HepG2 (cell line): ENCODE data around the gene ZC3H4. TPM values are rescaled to one million over a fixed set of nuclear protein-coding genes. Genes with fewer than 3 reads are reported as not detected.

Experiments used
- ATAC-seq: fragments of 200-7000 bp; cut with Tn5 transposase; 3 replicates; pipeline ENCODE4 v1.9.1; 2020; ENCODE audit warnings: mild to moderate bottlenecking, moderate library complexity
- BruUV-seq: library from RNA; stranded (reverse); fragments of 400-500 nt; replicated peaks from 2 replicates; lab custom pipeline; 2021; lab: Mats Ljungman, UMichigan
- CTCF ChIA-PET: fragments of 300-600 bp; formaldehyde crosslinking; extraction: SDS; loops from one replicate; lab custom pipeline; 2021; ENCODE audit warnings: low total read pairs, inconsistent platforms, low intra/inter-chr PET ratio; lab: Yijun Ruan, JAX
- POLR2A ChIA-PET: fragments of 350-600 bp; sonication (Branson Sonifier 250); formaldehyde crosslinking; loops from one replicate; lab custom pipeline; 2020; ENCODE audit warnings: antibody characterized with exemption, inconsistent platforms; lab: Yijun Ruan, JAX
- DNase-seq: peaks from one replicate; pipeline ENCODE4 v3.0.0-alpha.2; 2015; ENCODE audit warnings: low spot score
- FAIRE-seq: peaks from 3 replicates; lab custom pipeline; 2011; peaks lifted over from hg19 to GRCh38; lab: Jason Lieb, UNC
- H2AFZ ChIP-seq: one replicate; pipeline ENCODE4 v1.6.1; 2011; ENCODE audit warnings: low read length, inconsistent platforms
- H3K27ac ChIP-seq: fragments of 300-600 bp; 3 replicates; pipeline ENCODE4 v1.8.0; 2011; ENCODE audit warnings: mixed run types, mild to moderate bottlenecking, mixed read lengths, low read length, inconsistent platforms; ENCODE audit not compliant: insufficient read depth; ENCODE audit errors: extremely low read length
- H3K27me3 ChIP-seq, 2 experiments: fragments of 200-600 bp in 1 of 2; 2 replicates in 1 of 2; 3 replicates in 1 of 2; pipeline versions ENCODE4 v1.6.0 to v1.8.0; 2011; ENCODE audit warnings: low read length in 2 of 2, mild to moderate bottlenecking in 2 of 2, moderate library complexity in 2 of 2, inconsistent platforms in 1 of 2; ENCODE audit not compliant: insufficient read depth in 2 of 2, control insufficient read depth in 1 of 2
- H3K36me3 ChIP-seq, 2 experiments: fragments of 200-600 bp in 1 of 2; replicated peaks in 1 of 2; 2 replicates in 1 of 2; 3 replicates in 1 of 2; pipeline versions ENCODE4 v1.5.1 to v1.8.0; 2011; ENCODE audit warnings: low read length in 2 of 2, inconsistent platforms in 1 of 2; ENCODE audit not compliant: insufficient read depth in 2 of 2, control insufficient read depth in 1 of 2
- H3K4me1 ChIP-seq: 2 replicates; pipeline ENCODE4 v1.5.1; 2012; ENCODE audit warnings: low read length, inconsistent platforms; ENCODE audit not compliant: insufficient read depth
- H3K4me2 ChIP-seq: 2 replicates; pipeline ENCODE4 v1.6.0; 2011; ENCODE audit warnings: low read depth, low read length, inconsistent platforms
- H3K4me3 ChIP-seq, 3 experiments: fragments of 200-600 bp in 1 of 3; sonication (generic), shearing (Covaris generic) in 1 of 3; replicated peaks in 1 of 3; 2 replicates each; pipeline ENCODE4 v1.5.1; 2011 to 2016; ENCODE audit warnings: low read length in 3 of 3, inconsistent platforms in 2 of 3, low read depth in 2 of 3, mild to moderate bottlenecking in 2 of 3, control low read depth in 1 of 3, mixed read lengths in 1 of 3; ENCODE audit not compliant: insufficient read depth in 1 of 3
- H3K79me2 ChIP-seq: one replicate; pipeline ENCODE4 v1.6.1; 2011; ENCODE audit warnings: low read length, inconsistent platforms; ENCODE audit not compliant: insufficient read depth
- H3K9ac ChIP-seq: 2 replicates; pipeline ENCODE4 v1.6.0; 2011; ENCODE audit warnings: mild to moderate bottlenecking, low read depth, low read length, inconsistent platforms; ENCODE audit not compliant: insufficient read depth
- H3K9me3 ChIP-seq: 2 replicates; pipeline ENCODE4 v1.5.1; 2012; ENCODE audit warnings: mild to moderate bottlenecking, low read length
- H4K20me1 ChIP-seq: 2 replicates; pipeline ENCODE4 v1.6.0; 2011; ENCODE audit warnings: inconsistent platforms, mild to moderate bottlenecking, low read length, moderate library complexity; ENCODE audit not compliant: insufficient read depth
- ATAD3A ChIP-seq: sonication (generic); formaldehyde crosslinking; IDR thresholded peaks from 2 replicates; pipeline ENCODE4 v1.4.0; 2020; ENCODE audit warnings: missing genetic modification reagents
- DZIP1 ChIP-seq: sonication (generic); formaldehyde crosslinking; IDR thresholded peaks from 2 replicates; pipeline ENCODE4 v1.5.0; 2020; ENCODE audit warnings: mild to moderate bottlenecking, missing genetic modification reagents
- HIVEP1 ChIP-seq: sonication (generic); formaldehyde crosslinking; IDR thresholded peaks from 2 replicates; pipeline ENCODE4 v1.4.0; 2020; ENCODE audit warnings: mild to moderate bottlenecking, missing genetic modification reagents
- LBX2 ChIP-seq: sonication (generic); formaldehyde crosslinking; IDR thresholded peaks from 2 replicates; pipeline ENCODE4 v1.5.0; 2020; ENCODE audit warnings: missing genetic modification reagents, mild to moderate bottlenecking, borderline replicate concordance
- ZHX1 ChIP-seq: sonication (generic); formaldehyde crosslinking; IDR thresholded peaks from 2 replicates; pipeline ENCODE4 v1.8.1; 2022; ENCODE audit warnings: low read depth, mild to moderate bottlenecking, missing genetic modification reagents
- ZNF235 ChIP-seq: sonication (generic); formaldehyde crosslinking; IDR thresholded peaks from 2 replicates; pipeline ENCODE4 v1.8.1; 2023; ENCODE audit warnings: mild to moderate bottlenecking, missing genetic modification reagents, borderline replicate concordance
- ZNF607 ChIP-seq: sonication (generic); formaldehyde crosslinking; IDR thresholded peaks from 2 replicates; pipeline ENCODE4 v1.5.1; 2020; ENCODE audit warnings: missing genetic modification reagents, mild to moderate bottlenecking, borderline replicate concordance
- ZNF776 ChIP-seq: sonication (generic); formaldehyde crosslinking; IDR thresholded peaks from 2 replicates; pipeline ENCODE4 v1.4.0; 2020; ENCODE audit warnings: mild to moderate bottlenecking, missing genetic modification reagents
- WGBS: methylation state at CpG from one replicate; pipeline ENCODE4 v1.1.6; 2017; ENCODE audit warnings: low lambda C conversion rate; 5-methylcytosine and 5-hydroxymethylcytosine counted together
- in situ Hi-C: cut with HindIII; loops from 2 replicates; pipeline ENCODE4 v1.10.0; 2017; ENCODE audit warnings: low pct_unique_long_range_greater_than_20kb; ENCODE audit not compliant: extremely low pct_ligation_motif_present
- intact Hi-C: fragments of 100-400 bp; cut with micrococcal nuclease; formaldehyde crosslinking; loops from one replicate; pipeline ENCODE4 v1.10.0; 2022; ENCODE audit not compliant: unreplicated experiment
- polyA plus RNA-seq, 8 experiments: library from polyadenylated mRNA; depleted of rRNA in 3 of 8; stranded (reverse) in 7 of 8; unstranded in 1 of 8; fragments of >200 nt; fragmentation: Illumina TruSeq in 4 of 8; extraction: Trizol in 4 of 8; gene quantifications; 2 replicates each; pipeline versions ENCODE4 v1.2.1 to v1.2.3, GENCODE V29; 2011 to 2016; ENCODE audit warnings: low read depth in 4 of 8, missing spikeins in 1 of 8, mixed read lengths in 1 of 8; ENCODE audit not compliant: insufficient read depth in 1 of 8
- total RNA-seq, 5 experiments: library from RNA; depleted of rRNA; stranded (reverse); fragments of >200 nt; fragmentation: Illumina TruSeq; extraction: Trizol; gene quantifications; 2 replicates each; pipeline ENCODE4 v1.2.3, GENCODE V29; 2016; ENCODE audit warnings: low read depth in 1 of 5
- TF ChIP-seq, protein P1 (sequence below): sonication (generic); formaldehyde crosslinking; IDR thresholded peaks from 2 replicates; pipeline ENCODE4 v1.5.0; 2020; ENCODE audit warnings: mild to moderate bottlenecking, missing genetic modification reagents

Gene ZC3H4
- total and polyA plus RNA-seq, 2 of the 13 experiments (the other 11 are each of a cell fraction or from before 2014, with no cell fraction given), result 1.8 to 10.7 TPM

DNA sequence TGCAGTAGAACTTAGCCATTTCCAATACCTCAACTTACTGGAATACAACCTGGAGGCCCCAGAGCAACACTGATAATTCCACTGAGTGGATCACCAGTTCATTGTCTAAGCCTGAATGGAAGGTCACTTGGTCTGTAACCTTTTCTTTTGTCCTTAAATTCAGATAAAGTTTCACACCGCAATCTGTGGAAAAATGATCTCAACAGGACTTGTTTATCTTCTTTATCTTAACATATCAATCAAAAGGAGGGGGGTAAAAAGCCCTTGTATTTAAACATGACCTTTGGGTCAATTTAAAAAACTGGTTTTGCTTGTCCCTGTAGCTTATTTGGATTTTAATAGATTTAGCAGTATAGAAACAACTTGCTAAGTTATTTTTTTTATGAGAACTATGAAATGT lies 38.6 kb upstream of the ZC3H4 start:
- intact Hi-C loops, result no loop called here

More for the DNA sequence above, 38.6 kb upstream of the ZC3H4 start:
- Histone ChIP-seq H3K4me3 (no peak overlapping the region), H4K20me1 (no peaks in the 10 kb centered on the region; the same call in 1 of the 2 replicates), H2AFZ (no peak overlapping the region), H3K36me3 (peaks cover 23 to 76% of the 10 kb centered on the region in 2 experiments), H3K9ac (no peak overlapping the region), H3K27me3 (no peaks in the 10 kb centered on the region), H3K9me3 (no peaks in the 10 kb centered on the region), H3K79me2 (peaks cover 6% of the 10 kb centered on the region), H3K4me1 (0 out of 2 replicates have a peak, but pooled peaks cover 13% of the 10 kb centered on the region), H3K27ac (no peak overlapping the region), H3K4me2 (no peak overlapping the region)
- ATAC-seq, result no peak
- ChIA-PET CTCF (no interaction called here), POLR2A (no interaction called here)
- no TSS peak for BruUV-seq
- no peak for DNase-seq
- TF ChIP-seq DZIP1 (CRISPR knock-in tag) (no peak), ZNF776 (CRISPR knock-in tag) (no peak), ZNF235 (no peak), ZNF607 (CRISPR knock-in tag) (no peak), ZHX1 (no peak), HIVEP1 (CRISPR knock-in tag) (no peak), ATAD3A (no peak), LBX2 (CRISPR knock-in tag) (no peak)
- TF ChIP-seq, protein P1, sequence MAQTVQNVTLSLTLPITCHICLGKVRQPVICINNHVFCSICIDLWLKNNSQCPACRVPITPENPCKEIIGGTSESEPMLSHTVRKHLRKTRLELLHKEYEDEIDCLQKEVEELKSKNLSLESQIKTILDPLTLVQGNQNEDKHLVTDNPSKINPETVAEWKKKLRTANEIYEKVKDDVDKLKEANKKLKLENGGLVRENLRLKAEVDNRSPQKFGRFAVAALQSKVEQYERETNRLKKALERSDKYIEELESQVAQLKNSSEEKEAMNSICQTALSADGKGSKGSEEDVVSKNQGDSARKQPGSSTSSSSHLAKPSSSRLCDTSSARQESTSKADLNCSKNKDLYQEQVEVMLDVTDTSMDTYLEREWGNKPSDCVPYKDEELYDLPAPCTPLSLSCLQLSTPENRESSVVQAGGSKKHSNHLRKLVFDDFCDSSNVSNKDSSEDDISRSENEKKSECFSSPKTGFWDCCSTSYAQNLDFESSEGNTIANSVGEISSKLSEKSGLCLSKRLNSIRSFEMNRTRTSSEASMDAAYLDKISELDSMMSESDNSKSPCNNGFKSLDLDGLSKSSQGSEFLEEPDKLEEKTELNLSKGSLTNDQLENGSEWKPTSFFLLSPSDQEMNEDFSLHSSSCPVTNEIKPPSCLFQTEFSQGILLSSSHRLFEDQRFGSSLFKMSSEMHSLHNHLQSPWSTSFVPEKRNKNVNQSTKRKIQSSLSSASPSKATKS (CRISPR knock-in tag), result no peak
- in situ Hi-C loops, result no loop called here
- 100% methylated on average over 1 of the region's 1 CpG for WGBS
- no peak for FAIRE-seq
